Activated naive CD4-positive, alpha-beta T cell treated with Interleukin-2 at 50 U/mL for 16 hours (primary cell): ENCODE results near the gene KRT32.

Experiments used
- DNase-seq: peaks from one replicate; pipeline ENCODE4 v3.0.0-alpha.2; 2020

KRT32 gene

DNA sequence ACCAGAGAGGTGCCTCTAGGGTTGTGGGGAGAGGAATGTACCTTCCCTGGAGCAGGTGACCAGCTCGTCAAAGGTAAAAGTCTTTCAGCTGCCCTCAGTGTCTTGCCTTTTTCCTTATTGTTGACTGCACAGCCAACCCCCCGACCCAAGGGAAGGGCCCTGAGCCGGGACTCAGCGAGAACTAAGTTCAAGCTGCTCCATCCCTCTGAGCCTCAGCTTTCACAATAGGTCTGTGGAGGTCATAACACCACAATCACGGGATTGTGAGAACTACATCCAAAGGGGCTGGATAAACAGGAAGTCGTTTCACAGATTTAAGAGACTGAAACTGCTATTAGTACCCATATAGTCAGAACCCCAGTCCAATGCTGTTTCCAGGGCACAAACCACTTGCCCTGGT, 25.2 kb upstream of the KRT32 start:
- no peak for DNase-seq

DNA sequence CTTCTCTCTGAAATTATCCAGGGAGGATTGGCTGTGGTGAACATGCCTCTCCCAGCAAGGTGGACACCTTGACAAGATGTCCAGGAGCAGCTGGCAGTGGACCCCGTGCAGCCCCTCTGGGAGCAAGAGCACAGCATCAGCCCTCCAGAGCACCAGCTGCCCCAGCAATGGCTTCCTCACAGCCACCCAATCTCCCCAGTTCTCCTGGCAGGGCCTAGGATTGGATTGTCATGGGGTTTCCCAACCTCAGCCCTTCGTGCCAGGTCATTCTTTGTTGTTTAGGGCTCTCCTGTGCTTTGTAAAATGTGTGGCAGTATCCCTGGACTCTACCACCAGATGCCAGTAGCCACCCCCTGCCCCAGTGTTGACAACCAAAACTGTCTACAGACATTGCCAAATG, 24.3 kb upstream of the KRT32 start:
- DNase-seq = no peak

DNA sequence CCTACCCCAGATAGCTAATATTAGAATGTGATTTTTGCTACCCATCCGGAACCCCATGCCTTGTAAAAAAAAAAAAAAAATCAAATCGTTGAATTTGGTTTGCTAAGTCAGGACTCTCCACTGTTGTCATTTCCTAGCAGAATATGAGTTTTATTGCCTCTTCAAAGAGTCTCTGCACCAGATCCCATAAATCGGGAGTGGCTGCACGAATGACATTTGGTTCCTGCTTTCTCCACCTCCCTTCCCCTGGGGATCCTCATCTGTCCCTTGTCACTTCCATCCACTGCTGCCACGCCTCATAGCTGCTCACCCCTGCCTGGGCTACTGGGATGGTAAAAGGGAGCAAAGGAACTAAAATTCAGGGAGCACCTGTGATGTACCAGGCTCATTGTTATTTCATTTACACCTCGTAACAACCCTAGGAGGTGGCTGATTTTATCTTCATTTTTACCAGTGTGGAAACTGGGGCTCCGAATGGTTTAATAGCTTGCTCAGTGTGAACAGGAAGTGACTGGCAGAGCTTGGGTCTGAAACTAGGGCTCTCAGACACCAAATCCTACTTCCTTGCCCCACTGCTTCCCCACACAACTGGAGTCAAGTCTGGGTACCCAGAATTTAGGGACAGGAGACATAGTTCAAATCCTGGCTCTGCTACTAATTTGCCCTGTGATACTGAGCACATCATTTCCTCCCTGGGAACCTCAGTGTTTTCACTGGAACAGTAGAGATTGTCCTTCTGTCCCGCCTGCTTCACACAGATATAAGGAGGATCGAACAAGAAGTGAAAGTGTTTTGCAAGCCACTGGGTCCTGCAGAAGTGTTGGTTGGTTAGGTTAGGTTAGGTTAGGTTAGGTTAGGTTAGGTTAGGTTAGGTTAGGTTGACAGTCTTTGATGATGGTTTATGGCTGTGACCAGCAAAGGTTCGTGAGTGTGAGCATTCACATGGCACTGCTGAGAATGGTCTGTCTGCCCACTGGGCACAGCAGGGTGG, 23.1 kb upstream of the KRT32 start:
- DNase-seq = no peak

DNA sequence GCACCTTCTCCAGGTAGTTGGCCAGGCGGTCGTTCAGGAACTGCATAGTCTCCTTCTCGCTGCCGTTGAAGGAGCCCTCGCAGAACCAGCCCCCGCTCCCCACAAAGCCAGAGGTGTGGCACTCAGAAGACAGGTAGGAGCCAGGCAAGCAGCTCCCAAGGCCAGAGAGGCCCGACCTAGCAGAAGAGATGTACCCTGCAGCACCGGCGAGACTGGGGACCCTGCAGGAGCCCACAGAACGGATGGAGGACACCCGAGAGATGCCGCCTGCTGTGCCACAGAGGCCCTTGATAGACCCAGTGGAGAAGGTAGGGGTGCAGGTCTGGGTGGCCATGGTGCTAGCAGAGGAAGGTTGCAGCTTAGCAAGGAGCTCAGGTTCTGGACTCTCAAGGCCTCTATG, 22.3 kb upstream of the KRT32 start, which contains the start of gene KRT36:
KRT36 (minus strand) TSS at position 380 of the 400 bp plus-strand sequence; CDS start at position 334, 46 bp downstream.
- DNase-seq = no peak

DNA sequence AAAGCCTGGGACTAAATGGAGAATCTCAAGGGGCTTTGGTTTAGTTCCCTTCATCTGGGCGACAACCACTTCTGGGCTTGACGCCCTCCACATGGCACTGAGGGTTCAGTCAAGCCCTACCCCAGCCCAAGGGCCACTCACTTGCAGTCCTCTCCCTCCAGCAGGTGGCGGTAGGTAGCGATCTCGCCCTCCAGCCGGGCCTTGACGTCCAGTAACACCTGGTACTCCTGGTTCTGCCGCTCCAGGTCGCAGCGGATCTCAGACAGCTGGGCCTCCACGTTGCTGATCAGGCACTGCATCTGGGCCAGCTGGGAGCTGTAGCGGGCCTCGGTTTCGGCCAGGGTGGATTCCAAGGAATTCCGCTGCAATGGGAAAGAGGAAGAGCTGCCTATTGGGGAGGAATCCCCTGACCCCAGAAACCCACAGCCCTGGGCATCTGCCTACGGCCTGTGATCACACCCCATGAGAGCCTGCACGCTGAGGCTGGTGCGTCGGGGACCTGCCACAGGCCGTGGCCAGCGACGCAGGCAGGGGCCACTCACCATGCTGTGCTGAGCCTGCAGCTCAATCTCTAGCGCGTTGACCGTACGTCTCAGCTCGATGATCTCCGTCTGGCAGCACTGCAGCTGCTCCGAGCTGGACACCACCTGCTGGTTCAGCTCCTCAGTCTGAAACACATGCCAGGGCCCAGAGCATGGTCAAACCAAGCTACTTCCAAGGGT, 19.8 kb upstream of the KRT32 start:
- DNase-seq = peak; percentile 31

DNA sequence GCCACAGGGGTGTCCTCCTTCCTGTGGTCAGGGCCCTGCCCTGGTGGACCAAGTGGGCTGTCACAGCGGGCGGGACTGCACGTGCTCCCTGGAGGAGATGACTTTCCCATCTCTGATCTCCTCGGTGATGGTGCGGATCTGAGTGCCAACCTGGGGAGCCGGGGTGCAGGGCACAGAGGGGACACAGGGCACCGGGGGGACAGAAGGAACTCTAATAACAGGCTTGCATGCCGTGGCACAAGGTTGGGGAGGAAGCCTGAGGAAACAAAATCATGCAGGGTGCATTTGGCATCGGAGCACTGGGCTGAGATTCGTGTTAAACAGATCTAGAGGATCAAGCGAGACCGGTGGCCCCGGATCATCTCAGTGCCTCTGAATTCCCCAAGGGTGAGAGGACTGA, 19.1 kb upstream of the KRT32 start:
- DNase-seq = no peak

DNA sequence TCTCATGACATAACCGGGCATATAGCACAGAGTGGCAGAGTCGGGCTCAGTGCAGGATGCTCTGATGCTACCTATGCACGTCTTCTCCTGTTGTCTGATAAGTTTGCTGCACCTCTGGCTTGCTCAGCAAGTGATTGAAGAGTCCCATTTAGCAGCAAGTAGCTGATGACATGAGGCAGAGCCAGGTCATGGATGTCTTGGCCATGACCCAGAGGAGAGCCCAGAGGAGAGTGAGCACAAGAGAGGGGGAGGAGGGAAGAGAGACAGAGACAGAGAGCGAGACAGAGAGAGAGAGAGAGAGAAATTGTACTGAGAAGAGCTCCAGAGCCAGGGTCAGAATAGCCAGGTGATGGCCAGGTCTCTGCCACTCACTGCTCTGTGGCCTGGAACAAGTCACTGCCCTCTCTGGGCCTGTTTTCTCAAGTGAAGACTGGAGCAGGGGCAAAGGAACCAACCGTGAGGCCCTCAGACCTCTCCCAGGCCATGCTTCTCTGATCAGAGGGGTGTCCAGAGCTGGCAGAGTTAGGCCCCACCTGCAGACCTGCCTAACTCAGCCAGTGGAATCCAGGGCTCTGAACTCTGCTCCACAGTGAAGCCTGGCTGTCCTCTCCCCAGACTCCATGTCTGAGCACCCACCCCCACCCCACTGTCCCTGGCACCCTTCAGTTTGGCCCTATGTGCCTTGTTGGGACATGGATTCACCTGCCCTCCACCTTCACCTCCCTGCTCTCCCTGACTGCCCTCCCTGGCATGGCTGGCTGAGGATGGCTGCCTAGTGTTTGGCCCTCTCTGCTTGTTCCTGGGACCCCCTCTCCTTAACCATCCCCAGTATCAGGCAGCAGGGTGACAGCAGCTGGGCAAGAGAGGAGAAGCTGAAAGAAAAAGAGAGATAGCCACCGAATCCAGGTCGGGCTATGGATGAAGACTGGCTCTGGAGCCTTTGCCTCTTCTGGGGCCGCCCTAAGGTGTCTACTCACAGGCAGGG, 18.0 kb upstream of the KRT32 start:
- DNase-seq = no peak

DNA sequence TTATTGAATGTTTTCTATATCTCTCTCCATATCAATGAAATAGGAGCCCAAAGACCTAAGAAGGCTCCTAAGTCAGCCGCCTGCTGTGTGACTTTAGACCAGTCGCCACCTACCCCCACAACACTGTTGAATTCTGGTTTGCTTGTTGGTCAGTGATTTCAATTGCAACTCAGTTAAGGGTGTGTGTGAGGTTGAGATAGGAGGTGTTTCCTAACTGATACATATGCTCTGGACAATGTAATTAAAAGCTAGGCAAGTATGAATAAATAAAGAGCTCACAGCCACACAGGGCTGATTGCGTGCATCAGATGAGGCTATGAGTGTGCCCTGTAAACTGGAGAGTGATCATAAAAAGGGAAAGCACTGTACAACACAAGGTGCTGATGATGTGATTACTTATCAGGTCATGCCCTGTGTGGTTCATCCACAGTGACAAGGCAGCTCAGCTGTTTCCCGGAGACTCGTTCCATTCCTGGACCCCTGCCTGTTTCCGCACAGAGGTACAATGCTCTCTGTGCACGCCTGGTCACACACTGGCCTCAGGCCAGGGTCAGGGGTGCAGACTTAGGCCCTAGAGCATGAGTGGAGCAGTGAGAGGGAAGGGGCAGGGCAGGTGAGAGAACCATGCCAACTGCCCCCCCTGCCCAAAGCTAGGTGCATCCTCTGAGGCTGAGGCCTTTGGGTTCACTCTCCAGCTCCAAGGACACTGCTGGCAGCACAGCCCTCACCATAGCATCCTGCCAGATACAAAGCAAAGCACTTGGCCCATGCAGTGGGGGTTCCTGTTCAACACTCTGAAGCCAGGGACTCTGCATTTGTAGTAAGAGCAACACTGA, 17.0 kb upstream of the KRT32 start:
- no peak for DNase-seq

DNA sequence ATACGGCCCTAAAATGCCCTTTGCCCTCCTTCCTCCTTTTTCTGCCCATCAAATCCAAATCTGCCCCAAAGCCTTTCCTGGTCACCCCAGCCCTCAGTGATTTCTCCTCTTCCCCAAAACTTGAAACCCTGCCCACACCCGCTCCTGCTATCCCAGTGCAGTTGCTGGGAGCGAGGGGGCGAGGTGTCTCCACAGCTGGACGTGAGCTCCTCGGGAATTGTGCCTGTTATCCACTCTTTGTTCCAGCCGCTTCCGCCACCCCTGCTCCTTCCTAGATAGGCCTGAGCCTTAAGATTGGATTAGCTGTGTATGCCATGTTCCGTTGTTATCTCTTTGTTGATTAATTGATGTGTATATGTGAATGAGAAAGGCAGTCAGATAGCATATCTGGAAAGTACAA, 16.3 kb upstream of the KRT32 start:
- no peak for DNase-seq

DNA sequence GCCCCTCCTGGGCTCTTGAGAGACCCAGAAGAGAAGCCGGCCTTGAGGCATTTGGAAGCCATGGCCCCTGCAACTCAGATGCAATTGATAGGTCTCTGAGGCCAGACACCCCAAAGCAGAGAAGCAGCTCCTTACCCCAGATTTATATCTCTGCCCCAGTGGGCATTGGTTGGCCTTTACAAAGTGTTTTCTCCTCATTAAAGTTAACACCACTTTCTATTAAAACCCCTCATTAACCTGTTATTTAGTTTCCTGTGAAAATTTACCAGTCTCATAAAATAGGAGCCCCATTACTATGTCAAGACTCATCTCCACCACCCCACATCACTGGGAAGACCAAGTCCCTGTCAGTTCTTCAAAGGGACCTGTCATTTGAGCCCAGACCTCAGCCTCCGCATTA, 13.8 kb upstream of the KRT32 start, which contains the start of gene KRT35:
KRT35 (minus strand) TSS at position 116 of the 400 bp plus-strand sequence; CDS start at position 62, 54 bp downstream.
- DNase-seq = no peak

DNA sequence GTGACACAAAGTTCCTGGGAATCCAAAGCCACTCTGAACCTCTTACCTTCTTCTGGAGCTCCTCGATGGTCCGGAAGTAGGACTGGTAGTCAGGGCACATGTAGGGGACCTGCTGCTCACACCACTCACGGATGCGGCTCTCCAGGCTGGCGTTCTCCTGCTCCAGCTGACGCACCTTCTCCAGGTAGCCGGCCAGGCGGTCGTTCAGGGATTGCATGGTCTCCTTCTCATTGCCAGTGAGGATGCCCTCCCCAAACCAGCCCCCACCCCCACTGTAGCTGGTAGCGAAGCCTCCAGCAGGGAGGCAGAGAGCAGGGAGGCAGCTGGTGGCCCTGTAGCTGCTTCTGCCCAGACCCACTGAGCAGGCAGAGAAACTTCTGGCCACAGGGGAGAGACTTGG, 13.4 kb upstream of the KRT32 start:
- no peak for DNase-seq

DNA sequence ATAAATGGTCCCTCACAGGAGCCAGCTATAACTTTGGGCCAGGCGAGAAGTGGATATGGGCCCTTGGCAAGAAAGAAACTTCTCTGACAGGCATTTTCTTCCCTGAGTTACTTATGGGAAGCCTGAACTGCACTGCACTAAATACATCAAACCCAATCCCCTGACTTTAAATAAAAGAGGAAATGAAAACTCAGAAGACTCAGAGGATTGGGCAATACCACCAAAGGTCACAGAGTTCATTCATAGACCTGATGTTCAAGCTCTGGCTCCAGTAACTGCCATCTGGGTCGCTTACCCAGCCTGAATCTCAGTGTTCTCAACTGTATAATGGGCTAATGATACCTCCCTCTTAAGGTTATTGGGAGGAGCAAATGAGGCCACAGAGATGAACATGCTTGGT, 12.9 kb upstream of the KRT32 start:
- DNase-seq = no peak

DNA sequence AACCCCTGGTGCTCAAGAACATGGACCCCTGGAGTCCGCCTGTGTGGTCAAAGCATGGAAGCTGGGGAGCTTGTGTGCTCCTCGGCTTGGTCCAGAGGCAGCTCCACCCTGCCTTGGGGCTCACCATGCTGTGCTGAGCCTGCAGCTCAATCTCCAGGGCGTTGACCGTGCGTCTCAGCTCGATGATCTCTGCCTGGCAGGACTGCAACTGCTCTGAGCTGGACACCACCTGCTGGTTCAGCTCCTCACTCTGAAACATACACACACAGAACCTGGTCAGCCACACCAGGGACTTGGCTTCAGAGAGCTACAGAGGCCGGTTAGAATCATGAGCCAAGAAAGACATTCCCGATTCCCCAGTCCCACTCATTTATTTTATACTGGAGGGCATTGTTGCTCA, 11.1 kb upstream of the KRT32 start:
- no peak for DNase-seq

DNA sequence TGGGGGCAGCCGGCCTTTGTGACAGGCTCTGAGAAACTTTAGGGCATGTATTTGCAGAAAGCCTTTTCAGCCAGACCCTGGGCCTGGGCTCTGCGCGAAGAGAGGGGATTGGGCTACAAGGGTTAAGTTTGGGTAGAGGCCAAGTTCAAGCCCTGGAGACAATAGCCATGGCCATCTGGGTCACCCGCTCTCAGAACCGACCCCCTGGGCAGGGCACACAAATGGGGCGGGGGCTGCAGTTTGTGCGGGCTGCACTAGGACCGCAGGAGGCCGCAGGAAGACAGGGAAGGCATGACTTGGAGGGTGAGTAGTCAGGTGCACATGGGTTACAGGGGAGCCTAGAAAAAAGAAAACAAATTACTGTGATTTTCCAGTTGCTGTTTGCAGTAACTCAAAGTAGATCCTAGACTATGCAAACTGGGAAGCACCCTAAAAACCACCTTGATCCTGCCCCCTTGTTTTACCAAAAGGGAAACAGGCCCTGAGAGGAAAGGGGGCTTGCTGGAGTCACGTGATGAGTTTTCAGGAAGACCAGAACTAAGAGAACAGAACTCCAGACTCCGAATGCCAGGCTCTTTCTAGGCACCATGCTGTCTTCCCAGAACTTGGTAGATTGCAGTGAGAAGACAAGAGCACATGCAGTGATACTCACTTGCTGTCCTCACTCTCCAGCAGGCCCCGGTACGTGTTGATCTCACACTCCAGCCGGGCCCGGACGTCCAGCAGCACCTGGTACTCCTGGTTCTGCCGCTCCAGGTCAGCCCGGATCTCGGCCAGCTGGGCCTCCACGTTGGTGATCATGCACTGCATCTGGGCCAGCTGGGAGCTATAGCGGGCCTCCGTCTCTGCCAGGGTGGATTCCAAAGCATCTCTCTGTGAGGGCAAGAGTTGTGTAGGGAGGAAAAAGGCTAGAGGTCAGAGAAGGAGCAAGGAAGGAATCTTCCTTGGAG, 10.0 kb upstream of the KRT32 start:
- no peak for DNase-seq

DNA sequence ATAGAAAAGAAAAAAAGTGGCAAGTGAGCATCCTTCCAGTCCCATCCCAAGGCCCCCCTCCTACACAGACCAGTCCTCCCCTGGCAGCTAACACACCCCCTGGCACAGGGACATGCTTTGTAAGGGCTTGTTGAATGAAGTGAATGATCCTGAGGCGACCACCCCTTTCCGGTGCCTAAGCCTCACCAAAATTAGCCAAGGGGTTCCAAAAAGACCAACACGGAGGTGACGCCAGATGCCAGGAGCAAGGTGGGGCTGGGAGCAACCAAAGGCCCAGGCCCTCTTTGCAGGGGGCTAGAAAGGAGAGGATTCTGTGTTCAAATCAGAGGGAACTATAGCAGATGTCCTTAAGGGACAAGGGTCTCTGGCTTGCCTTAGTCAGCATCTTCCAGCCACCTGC, 8.2 kb upstream of the KRT32 start:
- no peak for DNase-seq

DNA sequence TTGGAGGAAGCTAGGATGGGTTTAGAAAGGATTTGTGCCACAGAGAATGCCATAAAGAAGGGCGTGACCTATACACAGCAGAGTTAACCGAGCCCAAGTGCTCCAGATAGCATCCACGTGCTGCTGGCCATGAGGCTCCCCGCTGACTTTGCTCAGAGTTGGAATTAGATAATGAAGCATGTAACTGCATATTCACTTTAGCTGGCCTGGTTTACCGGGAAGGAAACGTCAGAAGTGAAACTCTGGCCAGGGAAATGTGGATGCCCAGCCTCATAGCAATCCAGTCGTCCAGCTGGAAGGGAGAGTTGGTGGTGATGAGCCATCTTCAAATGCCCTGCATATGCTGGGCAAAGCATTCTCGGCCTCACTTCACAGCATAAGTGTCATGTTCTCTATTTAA, 7.7 kb upstream of the KRT32 start:
- DNase-seq = no peak

DNA sequence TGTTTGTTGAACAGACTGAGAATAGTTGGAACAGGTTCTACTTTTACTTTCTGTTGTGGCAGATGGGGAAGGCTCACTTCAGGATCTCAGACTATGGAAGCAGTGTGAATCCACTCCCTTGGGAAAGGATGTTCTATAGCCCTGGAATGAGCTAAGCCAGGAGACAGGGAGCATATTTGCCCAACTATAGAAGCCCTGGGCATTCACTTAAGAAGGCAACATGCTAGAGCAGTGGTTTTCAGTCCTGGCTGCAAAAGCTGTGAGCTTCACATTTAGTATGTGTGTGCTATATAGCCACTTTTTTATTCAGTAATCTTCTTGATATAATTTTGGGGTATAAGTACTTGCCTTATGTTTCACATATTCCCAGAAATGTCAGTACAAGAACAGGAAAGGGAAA, 1.2 kb upstream of the KRT32 start:
- no peak for DNase-seq

DNA sequence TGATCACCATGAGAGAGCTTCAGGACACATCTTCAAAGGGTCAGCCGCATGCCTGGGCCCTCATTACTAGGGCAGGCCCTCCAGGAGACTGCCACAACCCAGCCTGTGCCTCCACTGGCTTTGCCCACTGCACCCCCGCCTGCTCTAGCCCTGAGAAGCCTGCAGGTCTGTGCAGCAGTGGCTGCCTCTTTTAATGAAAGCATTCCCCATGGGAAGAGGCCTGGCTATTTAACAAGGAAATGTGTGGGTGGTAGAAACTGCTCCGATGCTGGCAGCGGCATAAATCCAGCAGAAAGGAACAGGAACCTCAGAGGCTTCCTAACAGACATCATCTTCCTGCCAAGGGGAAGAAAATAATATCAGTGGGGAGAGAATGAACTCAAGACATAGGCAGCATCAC, 375 bp upstream of the KRT32 start:
- DNase-seq = no peak

DNA sequence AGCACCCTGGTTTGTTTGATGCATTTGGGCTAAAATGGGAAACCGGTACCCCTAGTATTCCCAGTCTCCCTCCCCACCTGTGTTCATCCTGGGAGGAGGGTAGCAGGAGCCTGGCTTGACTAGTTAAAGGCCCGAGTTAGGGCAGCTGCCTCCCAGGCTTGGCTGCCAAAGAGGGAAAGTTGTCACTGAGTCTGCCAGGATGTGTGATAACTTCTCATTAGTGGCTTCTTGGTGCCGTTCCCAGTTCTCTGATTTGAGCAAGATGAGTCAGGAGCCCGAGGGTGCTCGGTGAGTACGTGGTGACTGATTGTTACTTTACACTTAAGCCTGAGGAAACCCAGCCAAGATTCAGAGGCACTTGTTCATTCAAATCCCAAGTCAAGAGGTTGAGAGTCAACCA, 2.5 kb downstream of the KRT32 start:
- no peak for DNase-seq

DNA sequence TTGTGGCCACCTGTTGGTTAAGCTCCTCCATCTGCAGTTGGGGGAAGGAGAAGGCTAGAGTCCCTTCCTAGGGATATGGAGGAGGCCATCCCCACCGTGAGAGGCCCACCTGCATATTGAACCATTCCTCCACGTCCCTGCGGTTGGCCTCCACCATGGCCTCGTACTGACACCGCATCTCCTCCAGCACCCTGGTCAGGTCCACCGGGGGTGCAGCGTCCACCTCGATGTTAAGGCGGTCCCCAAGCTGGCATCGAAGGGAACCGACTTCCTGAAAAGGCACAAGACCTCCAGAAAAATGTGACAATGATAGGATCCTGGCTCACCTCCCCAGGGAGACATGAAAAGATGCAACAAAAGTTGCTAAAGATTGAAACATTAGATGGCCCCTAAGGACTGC, 3.0 kb downstream of the KRT32 start:
- no peak for DNase-seq

DNA sequence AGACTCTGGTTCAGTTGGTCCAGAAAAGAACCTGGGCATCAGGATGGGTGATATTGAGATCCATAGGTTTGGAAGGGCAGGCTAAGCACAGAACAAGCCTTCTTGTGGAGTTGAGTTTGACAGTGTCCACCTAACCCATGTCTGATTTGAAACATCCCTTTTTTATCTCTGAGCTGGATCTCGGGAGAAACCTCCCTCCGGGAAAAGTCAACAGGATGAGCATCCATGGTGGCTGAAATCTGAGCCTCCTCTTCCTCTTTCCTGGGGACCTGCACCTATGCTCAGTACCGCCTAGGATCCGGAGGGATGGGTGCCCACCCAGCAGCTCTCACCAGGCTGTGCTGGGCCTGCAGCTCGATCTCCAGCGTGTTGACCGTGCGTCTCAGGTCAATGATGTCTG, 3.4 kb downstream of the KRT32 start:
- no peak for DNase-seq
